Activated gamma-delta T cell treated with anti-CD3 and anti-CD28 coated beads, Interleukin-2, amount 50 U/mL, for 16 hours (primary cell): ENCODE results near the gene NQO2.
"Not testable (repeated sequence)": the region's sequence is repeated elsewhere in the genome, so short reads cannot be mapped to it uniquely, and the experiment has no call there.

Source experiments
- DNase-seq: peaks from one replicate; pipeline ENCODE4 v3.0.0-alpha.2; 2020; ENCODE audit warnings: low read depth

The NQO2 gene

GRCh38 chr6:2989332-2990247 lies 10.1 kb upstream of the NQO2 start:
- DNase-seq, result peak; percentile 71

- DNase-seq, result no peak
Observed at GRCh38 chr6:2990248-2990931, 9.3 kb upstream of the NQO2 start.

- DNase-seq, result no peak
Observed at GRCh38 chr6:2990932-2991506, 8.7 kb upstream of the NQO2 start.

GRCh38 chr6:2992330-2992979 lies 7.2 kb upstream of the NQO2 start:
- no peak for DNase-seq

GRCh38 chr6:2993755-2994317 lies 5.9 kb upstream of the NQO2 start:
- DNase-seq, result no peak

- DNase-seq, result peak; percentile 21
Observed at GRCh38 chr6:2998249-2998997, 1.3 kb upstream of the NQO2 start.

- DNase-seq, result peak; percentile 51
Observed at GRCh38 chr6:2998998-2999617, 586 bp upstream of the NQO2 start.

- DNase-seq, result no peak
Observed at GRCh38 chr6:3001146-3001772, 1.6 kb downstream of the NQO2 start.

GRCh38 chr6:3001773-3002293 lies 2.1 kb downstream of the NQO2 start:
- no peak for DNase-seq

- DNase-seq, result not testable (repeated sequence)
Observed at GRCh38 chr6:3003226-3003625, 3.5 kb downstream of the NQO2 start.

GRCh38 chr6:3005077-3005476 lies 5.4 kb downstream of the NQO2 start:
- DNase-seq, result no peak

GRCh38 chr6:3005874-3006273 lies 6.2 kb downstream of the NQO2 start:
- DNase-seq, result no peak

- DNase-seq, result no peak
Observed at GRCh38 chr6:3006476-3006875, 6.8 kb downstream of the NQO2 start.

GRCh38 chr6:3007571-3007970 lies 7.9 kb downstream of the NQO2 start:
- DNase-seq, result no peak

- DNase-seq, result not testable (repeated sequence)
Observed at GRCh38 chr6:3008712-3009265, 9.1 kb downstream of the NQO2 start.

- DNase-seq, result no peak
Observed at GRCh38 chr6:3009930-3010329, 10.2 kb downstream of the NQO2 start.

GRCh38 chr6:3011158-3011557 lies 11.5 kb downstream of the NQO2 start:
- DNase-seq, result no peak

GRCh38 chr6:3011592-3011991 lies 11.9 kb downstream of the NQO2 start:
- no peak for DNase-seq

- no peak for DNase-seq
Observed at GRCh38 chr6:3013486-3013885, 13.8 kb downstream of the NQO2 start.
